Measurements from ENCODE around the gene HECW1. TPM values are rescaled to one million over a fixed set of nuclear protein-coding genes. Genes with fewer than 3 reads are reported as not detected.

HECW1 gene
- total and polyA plus RNA-seq, 2 experiments from 2014 or later, result 11.0 to 21.8 TPM

DNA sequence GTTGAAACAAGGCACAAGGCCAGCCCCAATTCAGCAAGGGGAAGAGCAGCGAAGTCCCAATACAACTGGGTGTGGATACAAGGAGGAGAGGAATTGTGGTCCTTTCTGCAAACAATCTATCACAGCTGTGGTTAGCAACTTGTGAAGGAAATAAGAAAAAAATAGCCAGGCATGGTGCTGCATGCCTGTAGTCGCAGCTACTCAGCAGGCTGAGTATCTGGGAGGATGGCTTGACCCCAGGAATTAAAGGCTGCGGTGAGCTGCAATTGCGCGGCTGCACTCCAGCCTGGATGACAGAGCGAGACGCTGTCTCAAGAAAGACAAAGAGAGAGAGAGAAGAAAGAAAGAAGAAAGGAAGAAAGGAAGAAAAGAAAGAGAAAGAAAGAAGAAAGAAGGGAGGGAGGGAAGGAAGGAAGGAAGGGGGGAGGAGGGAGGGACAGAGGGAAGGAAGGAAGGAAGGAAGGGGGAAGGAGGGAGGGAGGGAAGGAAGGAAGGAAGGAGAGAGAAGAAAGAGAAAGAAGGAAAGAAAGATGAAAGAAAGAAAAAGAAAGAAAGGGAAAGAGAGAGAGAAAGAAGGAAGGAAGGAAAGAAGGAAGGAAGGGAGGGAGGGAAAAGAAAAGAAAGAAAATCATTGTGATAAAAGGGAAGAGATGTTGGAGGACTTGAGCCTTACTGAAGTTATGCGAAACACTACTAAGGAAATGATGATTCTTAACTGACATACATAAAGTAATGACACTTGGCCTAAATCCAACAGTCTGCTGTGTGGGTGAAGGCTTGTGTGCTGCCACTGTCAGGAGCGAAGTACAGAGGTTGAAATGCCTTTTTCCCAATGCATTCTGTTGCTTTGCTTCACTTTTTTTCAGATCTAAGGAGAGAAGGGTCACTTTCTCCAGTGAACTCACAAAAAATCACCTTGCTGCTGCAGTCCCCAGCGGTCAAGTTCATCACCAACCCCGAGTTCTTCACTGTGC is 353.4 kb downstream of the HECW1 start (continued):
- TF ChIP-seq, protein P1, sequence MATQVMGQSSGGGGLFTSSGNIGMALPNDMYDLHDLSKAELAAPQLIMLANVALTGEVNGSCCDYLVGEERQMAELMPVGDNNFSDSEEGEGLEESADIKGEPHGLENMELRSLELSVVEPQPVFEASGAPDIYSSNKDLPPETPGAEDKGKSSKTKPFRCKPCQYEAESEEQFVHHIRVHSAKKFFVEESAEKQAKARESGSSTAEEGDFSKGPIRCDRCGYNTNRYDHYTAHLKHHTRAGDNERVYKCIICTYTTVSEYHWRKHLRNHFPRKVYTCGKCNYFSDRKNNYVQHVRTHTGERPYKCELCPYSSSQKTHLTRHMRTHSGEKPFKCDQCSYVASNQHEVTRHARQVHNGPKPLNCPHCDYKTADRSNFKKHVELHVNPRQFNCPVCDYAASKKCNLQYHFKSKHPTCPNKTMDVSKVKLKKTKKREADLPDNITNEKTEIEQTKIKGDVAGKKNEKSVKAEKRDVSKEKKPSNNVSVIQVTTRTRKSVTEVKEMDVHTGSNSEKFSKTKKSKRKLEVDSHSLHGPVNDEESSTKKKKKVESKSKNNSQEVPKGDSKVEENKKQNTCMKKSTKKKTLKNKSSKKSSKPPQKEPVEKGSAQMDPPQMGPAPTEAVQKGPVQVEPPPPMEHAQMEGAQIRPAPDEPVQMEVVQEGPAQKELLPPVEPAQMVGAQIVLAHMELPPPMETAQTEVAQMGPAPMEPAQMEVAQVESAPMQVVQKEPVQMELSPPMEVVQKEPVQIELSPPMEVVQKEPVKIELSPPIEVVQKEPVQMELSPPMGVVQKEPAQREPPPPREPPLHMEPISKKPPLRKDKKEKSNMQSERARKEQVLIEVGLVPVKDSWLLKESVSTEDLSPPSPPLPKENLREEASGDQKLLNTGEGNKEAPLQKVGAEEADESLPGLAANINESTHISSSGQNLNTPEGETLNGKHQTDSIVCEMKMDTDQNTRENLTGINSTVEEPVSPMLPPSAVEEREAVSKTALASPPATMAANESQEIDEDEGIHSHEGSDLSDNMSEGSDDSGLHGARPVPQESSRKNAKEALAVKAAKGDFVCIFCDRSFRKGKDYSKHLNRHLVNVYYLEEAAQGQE (IDR thresholded peaks at IDR 0.05; ENCODE audit: unreplicated experiment), result no peak
- TF ChIP-seq EZH2phosphoT487 (IDR thresholded peaks at IDR 0.05; ENCODE audit: unreplicated experiment) (no peak), CREB1 (CRISPR knock-in tag; IDR thresholded peaks at IDR 0.05; ENCODE audit: low read depth) (no peak), CTCF (conservative IDR thresholded peaks at IDR 0.05; ENCODE audit: low read depth in 2 of 2) (no peak)

- Mint-ChIP-seq H3K9me3 (no peaks in the 10 kb centered on the region), H3K27me3 (ENCODE audit: insufficient read depth, low read depth, poor library complexity) (peaks cover 2% of the 10 kb centered on the region), H3K4me3 (no peak overlapping the region), H3K4me1 (peaks cover 28% of the 10 kb centered on the region), H3K27ac (no peak overlapping the region; the same call in 1 of the 2 replicates), H3K36me3 (ENCODE audit: low read depth) (no peaks in the 10 kb centered on the region)
- no peak for DNase-seq (ENCODE audit: low spot score)
- Histone ChIP-seq H3K4me2 (no peak overlapping the region), H3K9me2 (ENCODE audit: insufficient read depth) (no peaks in the 10 kb centered on the region), H3K4me1 (ENCODE audit: insufficient read depth) (peaks cover 32% of the 10 kb centered on the region), H2AFZ (no peak overlapping the region), H4K20me1 (replicated peaks; ENCODE audit: insufficient read depth) (no peaks in the 10 kb centered on the region), H3K36me3 (ENCODE audit: insufficient read depth) (no peaks in the 10 kb centered on the region), H3K27me3 (ENCODE audit: insufficient read depth) (no peaks in the 10 kb centered on the region), H3K27ac (ENCODE audit: low read depth) (no peak overlapping the region), H3K4me3 (no peak overlapping the region), H3F3A (replicated peaks; ENCODE audit: low read depth) (no peaks in the 10 kb centered on the region; the same call in 1 of the 2 replicates), H3K79me2 (replicated peaks; ENCODE audit: insufficient read depth) (no peaks in the 10 kb centered on the region)
- no peak for ATAC-seq
- no peak for TF ChIP-seq CREB1 (CRISPR knock-in tag; IDR thresholded peaks at IDR 0.05; ENCODE audit: low read depth)
- TF ChIP-seq, protein P1 (IDR thresholded peaks at IDR 0.05; ENCODE audit: unreplicated experiment), result no peak
- TF ChIP-seq, protein P2, sequence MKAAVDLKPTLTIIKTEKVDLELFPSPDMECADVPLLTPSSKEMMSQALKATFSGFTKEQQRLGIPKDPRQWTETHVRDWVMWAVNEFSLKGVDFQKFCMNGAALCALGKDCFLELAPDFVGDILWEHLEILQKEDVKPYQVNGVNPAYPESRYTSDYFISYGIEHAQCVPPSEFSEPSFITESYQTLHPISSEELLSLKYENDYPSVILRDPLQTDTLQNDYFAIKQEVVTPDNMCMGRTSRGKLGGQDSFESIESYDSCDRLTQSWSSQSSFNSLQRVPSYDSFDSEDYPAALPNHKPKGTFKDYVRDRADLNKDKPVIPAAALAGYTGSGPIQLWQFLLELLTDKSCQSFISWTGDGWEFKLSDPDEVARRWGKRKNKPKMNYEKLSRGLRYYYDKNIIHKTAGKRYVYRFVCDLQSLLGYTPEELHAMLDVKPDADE (IDR thresholded peaks at IDR 0.05), result no peak
- no peak for TF ChIP-seq STAT1 (IDR thresholded peaks at IDR 0.05; ENCODE audit: unreplicated experiment)
Measured at GRCh38 chr7:43467406-43467805, 355.0 kb downstream of the HECW1 start.
